T-helper 22 cell (primary cell): ENCODE results near the gene GCC2.
"Not testable (repeated sequence)": the region's sequence is repeated elsewhere in the genome, so short reads cannot be mapped to it uniquely, and the experiment has no call there.

Source experiments
- DNase-seq: peaks from one replicate; pipeline ENCODE4 v3.0.0-alpha.2; 2020; ENCODE audit warnings: low read depth

GCC2 gene

DNA sequence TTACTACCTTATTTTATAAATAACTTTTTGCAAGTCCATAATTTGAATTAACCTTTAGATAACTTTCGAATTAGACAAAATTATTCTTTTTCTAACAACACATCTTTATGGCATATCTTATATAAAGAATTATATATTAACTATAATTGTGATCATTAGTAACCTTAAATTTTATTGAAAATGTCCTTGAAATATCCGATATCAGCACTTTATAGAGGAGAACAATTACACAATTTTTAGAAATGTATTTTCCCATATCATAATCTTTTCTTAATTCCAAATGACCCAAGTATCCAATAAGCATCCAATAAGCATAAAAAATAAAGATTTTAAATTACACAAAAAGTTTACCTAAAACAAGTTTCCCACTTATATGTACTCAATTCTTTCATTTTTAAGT, 7.3 kb upstream of the GCC2 start:
- DNase-seq: no peak

DNA sequence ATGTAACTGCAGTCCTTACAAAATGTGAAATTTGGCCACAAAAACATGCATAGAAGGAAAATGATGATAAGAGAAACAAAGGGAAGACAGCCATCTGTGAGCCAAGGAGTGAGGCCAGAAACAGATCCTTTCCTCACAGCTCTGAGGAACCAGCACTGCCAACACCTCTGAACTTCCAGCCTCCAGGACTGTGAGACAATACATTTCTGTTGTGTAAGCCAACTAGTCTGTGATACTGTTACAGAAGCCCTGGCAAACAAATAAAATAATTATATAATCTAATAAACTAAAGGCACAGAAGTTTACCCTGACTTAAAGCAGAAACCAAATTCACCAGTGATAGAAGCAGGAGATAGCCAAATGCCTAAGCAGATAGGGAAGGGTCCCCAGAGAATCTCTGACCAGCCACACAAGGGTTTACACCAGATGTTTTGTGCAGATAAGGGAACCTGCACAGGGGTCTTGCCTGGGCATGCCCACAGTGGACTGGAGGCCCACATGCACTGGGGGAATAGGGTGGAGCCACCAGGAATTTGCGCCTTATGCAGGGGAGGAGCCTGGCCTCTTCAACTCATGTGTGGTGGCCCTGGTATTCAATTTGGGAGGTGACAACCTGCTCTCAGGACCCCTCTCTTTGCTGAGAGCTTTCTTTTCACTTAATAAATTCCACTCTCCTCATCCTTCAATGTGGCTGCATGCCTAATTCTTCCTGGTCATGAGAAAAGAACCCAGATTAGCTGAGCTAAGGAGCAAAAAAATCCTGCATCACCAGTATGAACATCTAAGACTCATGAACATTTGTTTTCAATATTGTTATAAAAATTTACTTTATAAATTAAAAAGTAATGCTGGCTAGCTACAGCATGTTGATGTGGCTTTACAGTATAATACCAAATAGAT, 3.8 kb upstream of the GCC2 start:
- DNase-seq: no peak

DNA sequence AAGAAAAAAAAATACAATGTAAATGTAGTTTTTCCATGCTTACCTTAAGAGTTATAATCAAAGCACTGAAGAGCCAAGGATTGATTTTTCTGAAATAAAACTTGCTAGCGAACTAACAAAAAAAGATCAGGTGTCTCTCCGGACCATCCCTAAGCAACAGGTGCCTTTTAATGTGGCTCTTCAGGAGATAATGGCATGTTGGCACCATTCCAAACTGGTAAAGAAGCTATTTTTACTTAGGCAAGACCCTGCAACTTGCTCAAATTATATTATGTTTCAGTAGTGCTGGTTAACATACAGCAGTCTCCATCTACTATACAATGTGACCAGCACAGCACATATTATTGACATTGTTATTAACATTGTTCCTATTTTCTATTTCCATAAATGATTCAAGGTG, 2.3 kb upstream of the GCC2 start:
- no peak for DNase-seq

DNA sequence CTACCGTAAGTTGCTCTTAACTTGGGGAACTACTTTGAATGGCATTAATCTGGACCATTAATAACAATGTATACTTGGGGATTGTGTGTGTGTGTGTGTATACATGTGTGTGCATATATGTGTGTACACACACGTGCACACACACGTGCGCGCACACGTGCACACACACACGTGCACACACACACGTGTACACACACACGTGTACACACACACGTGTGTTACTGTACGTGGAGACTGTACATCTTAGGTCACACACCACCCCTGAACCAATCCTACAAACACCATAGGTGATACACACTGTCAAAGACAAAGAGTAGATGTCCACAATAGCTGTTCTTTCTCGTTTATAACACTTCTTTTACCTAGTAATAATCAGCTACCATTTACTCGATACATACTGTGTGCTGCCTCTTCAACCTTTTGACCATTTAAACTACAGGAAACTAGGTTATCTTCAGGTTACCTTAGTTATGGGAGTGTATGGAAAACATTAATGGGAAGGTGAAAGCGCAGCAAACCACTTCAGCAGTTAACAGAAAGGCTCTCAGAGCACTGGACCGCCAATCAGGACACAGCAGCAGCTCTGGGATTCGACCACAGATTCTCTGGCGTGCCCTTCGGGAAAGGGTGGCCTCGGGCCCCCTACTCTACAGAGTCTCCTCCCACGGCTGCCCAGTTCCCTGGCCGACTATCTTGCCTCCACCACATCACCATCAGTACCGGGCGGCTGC, 894 bp upstream of the GCC2 start:
- DNase-seq: no peak

DNA sequence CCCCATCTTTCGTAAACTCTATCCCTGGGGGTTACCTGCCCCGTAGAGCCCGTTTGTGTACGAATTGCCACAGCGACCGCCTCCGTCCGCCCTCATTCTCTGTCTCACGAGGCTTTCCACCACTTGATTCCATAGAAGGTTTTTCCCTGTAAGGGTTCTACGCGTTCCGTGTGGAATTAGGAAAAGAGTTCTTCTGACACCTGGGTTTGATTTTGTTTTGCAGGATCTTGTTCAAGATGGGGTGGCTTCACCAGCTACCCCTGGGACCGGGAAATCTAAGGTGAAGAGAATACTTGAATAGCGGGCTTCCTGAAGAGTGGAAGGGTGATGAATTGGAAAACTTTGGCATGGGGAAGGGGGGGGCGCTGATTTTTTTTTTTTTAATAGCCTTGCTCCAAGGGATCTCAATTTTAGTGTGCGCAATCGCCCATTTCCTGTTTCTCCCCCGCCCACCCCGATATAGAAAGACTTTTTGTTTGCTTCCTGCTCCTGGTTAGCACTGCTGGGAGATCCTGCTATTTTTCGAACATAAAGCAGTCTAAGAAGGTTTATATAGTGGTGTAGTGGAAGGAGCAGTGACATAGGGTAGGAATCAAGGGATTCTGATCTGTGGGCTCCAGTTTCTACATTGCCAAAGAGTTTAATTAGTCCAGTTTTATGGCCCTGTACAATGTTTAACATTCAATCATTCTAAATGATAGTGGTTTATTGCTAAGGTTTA, 564 bp downstream of the GCC2 start:
- peak; percentile 20 for DNase-seq

DNA sequence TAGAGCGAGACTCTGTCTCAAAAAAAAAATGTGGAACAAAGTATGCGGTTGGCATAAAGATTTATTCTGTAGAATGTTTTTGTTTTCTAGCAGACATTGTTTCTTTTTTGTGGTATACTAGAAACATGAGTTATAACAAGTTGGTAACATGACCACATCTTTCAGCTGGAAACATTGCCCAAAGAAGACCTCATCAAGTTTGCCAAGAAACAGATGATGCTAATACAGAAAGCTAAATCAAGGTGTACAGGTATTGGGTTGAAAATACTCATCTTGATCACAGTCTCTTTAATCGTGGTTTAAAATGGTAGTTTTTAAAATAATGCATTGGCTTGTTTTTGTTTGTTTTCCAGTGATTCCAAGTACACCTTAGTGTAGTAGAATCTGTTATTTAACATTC, 1.9 kb downstream of the GCC2 start:
- no peak for DNase-seq

DNA sequence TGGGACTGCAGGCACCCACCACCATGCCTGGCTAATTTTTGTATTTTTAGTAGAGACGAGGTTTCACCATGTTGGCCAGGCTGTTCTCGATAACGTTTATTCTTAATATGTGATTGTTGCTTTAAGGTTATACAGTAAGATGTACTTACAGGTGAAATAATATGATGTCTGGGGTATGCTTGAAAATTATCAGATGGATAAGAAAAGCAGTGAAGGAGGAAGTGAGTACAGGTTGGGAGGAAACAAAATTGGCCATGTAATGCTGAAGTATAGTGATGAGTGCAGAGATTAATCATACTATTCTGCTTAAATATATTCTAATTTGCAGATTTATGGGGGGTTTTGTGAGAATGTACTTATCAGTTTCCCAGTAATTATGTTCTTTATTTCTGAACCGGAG, 3.0 kb downstream of the GCC2 start:
- DNase-seq: no peak

DNA sequence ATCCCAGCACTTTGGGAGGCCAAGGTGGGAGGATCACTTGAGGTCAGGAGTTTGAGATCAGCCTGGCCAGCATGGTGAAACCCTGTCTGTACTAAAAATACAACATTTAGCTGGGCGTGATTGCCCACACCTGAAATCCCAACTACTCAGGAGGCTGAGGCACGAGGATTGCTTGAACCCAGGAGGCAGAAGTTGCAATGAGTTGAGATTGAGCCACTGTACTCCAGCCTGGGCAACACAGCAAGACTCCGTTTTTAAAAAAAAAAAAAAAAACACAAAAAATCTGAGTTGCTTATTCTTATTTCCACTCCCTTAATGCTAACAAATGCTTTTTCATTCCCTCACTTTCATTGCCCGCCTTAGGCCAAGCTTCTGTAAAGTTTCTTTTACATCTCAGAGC, 4.5 kb downstream of the GCC2 start:
- not testable (repeated sequence) for DNase-seq

DNA sequence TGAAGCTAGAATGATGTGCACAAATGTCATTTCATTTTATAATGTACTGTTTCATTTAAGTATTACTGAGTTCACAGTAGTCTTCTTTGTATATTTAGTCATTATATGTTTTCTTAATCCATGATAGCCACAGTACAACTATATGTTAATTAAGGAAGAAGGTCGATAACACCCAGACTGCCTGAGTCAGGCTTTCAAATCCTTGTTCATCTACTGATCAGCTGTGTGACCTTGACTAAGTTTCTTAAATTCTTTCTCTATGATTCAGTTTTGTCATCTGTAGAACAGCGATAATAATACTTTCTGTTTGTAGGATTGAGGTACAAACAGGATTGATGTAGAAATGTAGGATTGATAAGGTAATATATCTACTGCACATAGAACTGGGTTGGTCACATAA, 5.4 kb downstream of the GCC2 start:
- DNase-seq: no peak

DNA sequence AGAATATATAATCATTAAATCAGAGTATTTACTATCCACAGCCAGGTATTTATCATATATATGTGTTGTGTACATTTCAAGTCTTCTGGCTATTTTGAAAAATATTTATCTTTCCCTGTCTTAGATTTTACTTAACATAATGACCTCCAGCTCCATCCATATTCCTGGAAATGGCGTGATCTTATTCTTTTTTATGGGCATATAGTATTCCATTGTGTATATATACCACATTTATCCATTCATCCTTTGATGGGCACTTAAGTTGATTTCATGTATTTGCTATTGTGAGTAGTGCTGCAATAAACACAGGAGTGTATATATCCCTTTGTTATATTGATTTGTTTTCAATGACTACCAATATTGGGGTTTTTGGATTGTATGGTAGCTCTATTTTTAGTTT, 6.6 kb downstream of the GCC2 start:
- no peak for DNase-seq

DNA sequence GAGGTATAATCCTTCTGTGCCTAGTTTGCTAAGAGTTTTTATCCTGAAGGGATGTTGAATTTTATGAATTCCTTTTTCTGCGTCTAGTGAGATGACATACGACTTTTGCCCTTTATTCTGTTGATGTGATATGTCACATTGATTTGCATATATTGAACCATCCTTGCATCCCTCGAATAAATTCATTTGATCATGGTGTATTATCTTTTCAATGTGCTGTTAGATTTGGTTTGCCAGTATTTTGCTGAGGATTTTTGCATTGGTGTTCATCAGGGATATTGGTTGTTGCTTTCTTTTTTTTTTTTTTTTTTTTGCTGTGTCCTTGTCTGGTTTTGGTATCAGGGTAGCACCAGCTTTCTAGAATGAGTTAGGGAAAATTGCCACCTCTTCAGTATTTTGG, 9.1 kb downstream of the GCC2 start:
- no peak for DNase-seq

DNA sequence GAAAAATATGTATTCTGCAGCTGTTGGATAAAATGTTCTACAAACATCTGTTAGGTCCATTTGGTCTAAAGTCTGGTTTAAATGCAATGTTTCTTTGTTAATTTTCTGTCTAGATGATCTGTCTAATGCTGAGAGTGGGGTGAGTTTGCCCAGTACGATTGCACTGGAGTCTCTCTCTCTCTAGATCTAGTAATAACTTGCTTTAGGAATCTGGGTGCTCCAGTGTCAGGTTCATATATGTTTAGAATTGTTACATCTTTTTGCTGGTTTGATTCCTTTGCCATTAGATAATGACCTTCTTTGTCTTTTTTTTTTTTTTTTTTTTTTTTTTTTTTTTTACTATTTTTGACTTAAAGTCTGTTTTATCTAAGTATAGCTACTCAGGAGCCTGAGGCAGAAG, 10.4 kb downstream of the GCC2 start:
- no peak for DNase-seq

DNA sequence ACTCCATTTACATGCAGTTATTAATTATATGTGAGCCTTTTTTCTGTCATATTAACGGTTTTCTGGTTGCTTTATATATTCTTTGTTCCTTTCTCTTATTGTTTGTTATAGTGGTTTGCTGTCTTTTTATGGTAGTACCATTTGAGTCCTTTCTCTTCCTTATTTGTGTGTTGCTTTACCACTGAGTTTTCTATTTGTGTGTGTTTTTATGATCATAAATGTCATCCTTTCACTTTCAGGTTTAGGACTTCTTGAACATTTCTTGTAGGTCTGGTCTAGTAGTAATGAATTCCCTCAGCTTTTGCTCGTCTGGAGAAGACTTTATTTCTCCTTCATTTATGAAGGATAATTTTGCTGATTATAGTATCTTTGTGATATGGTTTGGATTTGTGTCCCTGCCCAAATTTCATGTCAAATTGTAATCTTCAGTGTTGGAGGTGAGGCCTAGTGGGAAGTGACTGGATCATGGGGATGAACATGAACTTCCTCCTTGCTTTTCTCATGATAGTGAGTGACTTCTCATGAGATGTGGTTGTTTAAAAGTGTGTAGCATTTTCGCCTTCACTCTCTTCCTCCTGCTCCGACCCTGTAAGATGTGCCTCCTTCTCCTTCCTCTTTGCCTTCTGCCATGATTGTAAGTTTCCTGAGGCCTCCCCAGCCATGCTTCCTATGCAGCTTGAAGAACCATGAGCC, 11.5 kb downstream of the GCC2 start:
- DNase-seq: no peak

DNA sequence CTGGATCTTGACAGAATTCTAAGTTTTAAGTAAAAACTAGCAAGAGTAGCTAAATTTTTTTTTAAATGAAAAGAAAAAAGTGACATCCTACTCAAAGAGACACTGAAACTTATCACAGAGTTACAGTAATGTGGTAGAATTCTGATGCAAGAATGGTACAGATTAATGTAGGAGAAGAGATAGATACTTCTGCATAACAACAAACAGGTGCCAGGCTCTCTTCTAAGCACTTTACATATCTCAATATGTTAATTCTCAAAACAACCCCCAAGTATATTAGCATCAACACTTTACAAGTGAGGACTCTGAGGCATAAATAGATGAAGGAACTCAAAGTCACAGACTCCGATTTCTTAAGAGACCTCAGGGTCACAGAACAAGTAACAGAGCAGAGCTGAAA, 28.1 kb downstream of the GCC2 start:
- no peak for DNase-seq

DNA sequence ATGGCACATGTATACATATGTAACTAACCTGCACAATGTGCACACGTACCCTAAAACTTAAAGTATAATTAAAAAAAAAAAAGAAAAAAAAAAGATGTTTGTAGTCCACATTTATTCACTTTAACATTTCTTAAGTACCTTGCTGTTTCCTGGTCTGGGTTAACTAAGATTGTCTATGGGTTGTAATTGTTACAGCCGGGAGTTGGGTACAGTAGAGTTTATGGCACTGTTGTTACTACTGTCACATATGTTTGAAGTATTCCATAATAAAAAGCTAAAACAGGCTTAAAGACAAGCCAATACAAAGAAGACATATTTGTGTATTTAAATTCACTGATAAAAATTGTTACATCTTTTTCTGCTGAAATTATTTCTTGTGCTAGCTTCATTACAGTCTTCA, 36.2 kb downstream of the GCC2 start:
- DNase-seq: no peak

DNA sequence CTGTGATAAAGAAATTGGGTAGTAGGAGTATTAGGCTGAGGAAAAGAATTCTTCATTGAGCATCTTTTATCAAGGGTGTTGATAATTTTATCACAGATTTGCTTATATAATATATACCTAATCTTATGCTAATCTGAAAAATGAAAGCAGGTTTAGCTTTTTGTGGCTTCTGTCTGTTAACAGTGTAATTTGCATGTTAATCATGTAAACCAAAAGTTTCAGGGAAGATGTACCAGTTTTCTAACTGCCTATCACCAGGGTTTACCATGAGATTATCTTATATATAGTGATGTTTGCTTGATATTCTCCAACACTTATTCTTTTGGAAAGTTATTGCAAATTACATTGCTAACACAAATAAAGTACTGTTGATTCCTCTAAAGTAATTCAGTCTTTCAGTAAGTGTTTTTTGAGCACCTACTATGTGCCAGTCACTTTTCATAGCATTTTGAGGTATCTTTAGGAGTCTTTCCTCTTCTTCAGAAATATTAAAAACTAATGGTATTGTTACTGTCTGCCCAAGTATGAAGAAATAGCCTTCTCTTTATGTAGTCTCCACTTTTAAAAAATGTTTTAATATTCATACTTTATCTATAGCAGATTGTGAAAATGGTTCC, 41.6 kb downstream of the GCC2 start:
- DNase-seq: no peak

DNA sequence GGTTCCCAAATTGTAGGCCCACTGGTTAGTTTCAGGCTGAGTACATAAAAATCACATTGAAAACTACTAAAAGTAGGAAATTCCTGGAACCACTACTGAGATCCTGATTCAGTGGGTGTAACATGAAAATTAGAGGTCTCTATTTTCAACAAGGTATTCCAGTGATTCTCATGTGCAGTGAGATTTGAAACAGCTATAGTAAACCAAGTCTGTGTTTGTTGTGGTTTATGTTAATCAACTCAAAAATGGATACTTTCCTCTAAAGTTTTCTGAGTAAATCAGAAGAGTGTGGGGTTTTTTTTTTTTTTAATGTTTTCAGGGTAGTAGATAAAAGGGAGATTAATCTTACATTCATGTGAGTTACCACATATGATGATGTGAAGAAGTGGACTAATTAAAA, 42.8 kb downstream of the GCC2 start:
- no peak for DNase-seq

DNA sequence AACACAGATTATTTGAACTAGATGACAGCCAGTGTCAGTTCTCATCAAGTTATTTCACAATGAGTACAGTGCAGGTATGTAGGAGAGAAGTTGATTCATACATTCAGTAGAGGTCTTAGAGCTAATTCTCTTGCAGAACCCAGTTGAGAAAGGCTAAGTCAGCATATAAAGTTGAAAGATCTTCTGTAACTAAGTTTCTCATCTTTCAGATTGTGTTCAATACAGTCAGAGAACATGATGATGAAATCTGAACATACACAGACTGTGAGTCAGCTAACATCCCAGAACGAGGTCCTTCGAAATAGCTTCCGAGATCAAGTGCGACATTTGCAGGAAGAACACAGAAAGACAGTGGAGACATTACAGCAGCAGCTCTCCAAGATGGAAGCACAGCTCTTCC, 43.4 kb downstream of the GCC2 start:
- no peak for DNase-seq

DNA sequence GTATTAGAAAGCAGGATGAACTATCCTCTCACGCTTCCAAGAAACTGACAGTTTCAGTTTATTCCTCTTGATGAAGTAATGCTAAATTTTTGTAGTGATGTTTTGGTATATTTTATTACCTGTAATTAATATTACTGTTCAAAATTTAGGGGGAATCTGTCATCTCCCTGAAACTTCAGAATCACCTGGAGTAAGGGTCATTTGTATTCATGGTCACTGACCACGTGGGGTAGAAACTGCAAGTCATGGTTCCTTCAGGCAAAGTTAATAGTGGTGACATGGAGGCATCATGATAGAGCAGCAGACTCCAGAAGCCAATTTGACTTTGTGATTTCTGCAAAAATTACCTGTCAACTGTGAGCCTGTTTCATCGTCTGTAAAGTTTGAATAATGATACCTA, 47.2 kb downstream of the GCC2 start:
- DNase-seq: not testable (repeated sequence)

DNA sequence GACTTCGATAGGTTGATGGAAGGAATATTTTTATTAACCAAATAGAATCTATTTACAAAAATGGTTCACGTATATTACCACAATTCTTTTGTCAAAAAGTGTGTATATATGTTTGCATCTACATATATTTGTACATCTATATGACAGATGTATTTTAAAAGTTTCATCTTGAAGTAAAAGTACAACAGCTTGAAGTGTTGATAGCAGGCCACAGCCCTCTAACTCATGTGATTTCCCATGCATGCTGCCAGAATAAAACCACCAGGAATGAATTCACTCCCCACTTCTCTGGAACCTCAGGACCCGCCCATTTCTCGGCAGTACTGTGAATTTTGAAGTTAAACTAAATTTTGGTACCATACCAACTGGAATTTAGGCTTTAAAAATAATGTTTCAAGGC, 58.6 kb downstream of the GCC2 start:
- DNase-seq: not testable (repeated sequence)

DNA sequence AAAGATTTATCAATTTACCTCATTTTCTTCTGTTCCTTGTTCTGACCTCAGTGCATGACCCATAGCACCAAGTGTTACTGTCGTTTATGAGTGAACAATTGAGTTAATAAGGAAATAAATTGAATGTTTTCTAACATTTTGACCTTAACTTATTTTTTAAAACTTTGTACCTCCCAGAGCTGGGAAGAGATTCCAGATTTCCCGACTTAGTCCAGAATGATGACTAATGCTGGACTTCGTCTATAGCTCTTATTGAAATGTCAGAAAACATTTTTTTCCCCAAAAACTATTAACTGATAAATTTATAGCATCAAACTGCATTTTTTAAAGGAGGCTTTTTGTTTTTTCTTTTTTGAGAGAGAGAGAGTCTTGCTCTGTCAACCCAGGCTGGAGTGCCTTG, 63.4 kb downstream of the GCC2 start:
- DNase-seq: not testable (repeated sequence)

DNA sequence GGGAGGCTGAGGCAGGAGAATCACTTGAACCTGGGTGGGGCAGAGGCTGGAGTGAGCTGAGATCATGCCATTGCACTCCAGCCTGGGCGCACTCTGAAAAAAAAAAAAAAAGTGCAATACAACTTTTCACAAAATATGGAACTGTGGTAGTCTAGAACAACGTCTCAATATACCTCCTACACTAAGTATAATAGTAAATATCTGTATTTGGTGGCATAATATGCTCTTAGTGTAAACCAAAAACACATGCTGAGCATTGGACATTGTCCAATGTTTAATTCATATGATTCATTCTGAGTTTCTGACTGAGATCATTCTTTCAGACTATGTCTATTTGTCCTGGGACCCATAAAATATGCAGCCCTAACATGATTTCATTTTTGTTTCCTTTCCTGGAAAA, 65.5 kb downstream of the GCC2 start:
- not testable (repeated sequence) for DNase-seq
